Activated T-helper 1 cell treated with anti-CD3 and anti-CD28 coated beads, Interleukin-12 subunit alpha, Interleukin-12 subunit beta, Interleukin-2, Interleukin-4 antibody, amounts not matched to agents 30 ng/mL and 10 ng/mL and 1 ng/mL, durations not matched to agents 14 hours and 24 hours and 36 hours (primary cell): ENCODE results near the gene ZNF609. TPM values are rescaled to one million over a fixed set of nuclear protein-coding genes. Genes with fewer than 3 reads are reported as not detected.
"Not testable (repeated sequence)": the region's sequence is repeated elsewhere in the genome, so short reads cannot be mapped to it uniquely, and the experiment has no call there.

Source experiments
- DNase-seq: peaks from one replicate; pipeline ENCODE4 v3.0.0; 2021; ENCODE audit warnings: low spot score
- H3K27ac Mint-ChIP-seq: one replicate; pipeline ENCODE4 v1.8.0; 2021; ENCODE audit warnings: mild to moderate bottlenecking, mixed read lengths
- H3K27me3 Mint-ChIP-seq: one replicate; pipeline ENCODE4 v1.8.0; 2022; ENCODE audit warnings: mild to moderate bottlenecking, moderate library complexity, mixed read lengths; ENCODE audit not compliant: insufficient read depth
- H3K36me3 Mint-ChIP-seq: one replicate; pipeline ENCODE4 v1.8.0; 2021; ENCODE audit warnings: low read depth, mixed read lengths
- H3K4me1 Mint-ChIP-seq: one replicate; pipeline ENCODE4 v1.8.0; 2021; ENCODE audit warnings: low read depth, mixed read lengths
- H3K4me3 Mint-ChIP-seq: one replicate; pipeline ENCODE4 v1.8.0; 2021; ENCODE audit warnings: mild to moderate bottlenecking, moderate library complexity, mixed read lengths
- H3K9me3 Mint-ChIP-seq: one replicate; pipeline ENCODE4 v1.8.0; 2021; ENCODE audit warnings: mixed read lengths
- intact Hi-C: fragments of 100-400 bp; cut with micrococcal nuclease; formaldehyde crosslinking; loops from one replicate; pipeline ENCODE4 v1.15.1; 2024
- total RNA-seq: library from RNA; stranded (reverse); gene quantifications from 2 replicates; pipeline ENCODE4 v1.2.3, GENCODE V29; 2022

ZNF609 gene
- total RNA-seq, 1 donor from 2014 or later, result 65.4 TPM

DNA sequence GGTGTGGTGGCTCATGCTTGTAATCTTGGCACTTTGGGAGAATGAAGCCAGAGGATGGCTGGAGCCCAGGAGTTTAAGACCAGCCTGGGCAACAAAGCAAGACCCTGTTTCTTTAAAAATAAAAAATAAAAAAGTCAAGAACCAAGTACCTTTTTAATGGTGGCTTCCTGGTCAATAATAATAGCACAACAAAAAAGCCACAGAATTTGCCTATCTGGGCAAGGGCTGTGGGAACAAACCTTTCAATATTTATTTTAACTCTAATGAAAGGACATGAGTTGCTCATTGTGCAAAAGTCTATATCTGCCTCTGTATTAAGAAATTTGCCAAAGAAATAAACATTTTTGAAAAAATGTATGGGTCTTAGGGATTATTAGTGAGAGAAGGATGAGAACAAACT lies 2.1 kb downstream of the ZNF609 start:
- no peak overlapping the region for H3K27ac Mint-ChIP-seq

GRCh38 chr15:64464276-64465005 lies 4.1 kb downstream of the ZNF609 start:
- peaks cover 71% of the 10 kb centered on the region for H3K4me1 Mint-ChIP-seq
- peak overlapping the region; percentile 2 for H3K4me3 Mint-ChIP-seq
- intact Hi-C loops, result loop anchor here (5.0 to 10.0 kb wide), 4 partner anchors 38 to 960 kb away; partner anchors contain the start of genes CIAO2A, SNX1 and USP3
- DNase-seq, result no peak
- H3K36me3 Mint-ChIP-seq, result peaks cover 26% of the 10 kb centered on the region
- H3K27ac Mint-ChIP-seq, result peak overlapping the region; percentile 73
- H3K27me3 Mint-ChIP-seq, result peaks cover 1% of the 10 kb centered on the region
- no peaks in the 10 kb centered on the region for H3K9me3 Mint-ChIP-seq

More for the DNA sequence above, 2.1 kb downstream of the ZNF609 start:
- intact Hi-C loops, result loop anchor here (5.0 to 10.0 kb wide), 4 partner anchors 40 to 958 kb away; partner anchors contain the start of genes CIAO2A, SNX1 and USP3
- H3K27me3 Mint-ChIP-seq, result peaks cover 1% of the 10 kb centered on the region
- DNase-seq, result no peak
- peaks cover 65% of the 10 kb centered on the region for H3K4me1 Mint-ChIP-seq
- H3K9me3 Mint-ChIP-seq, result no peaks in the 10 kb centered on the region
- H3K36me3 Mint-ChIP-seq, result peaks cover 18% of the 10 kb centered on the region
- peak overlapping the region; percentile 88 for H3K4me3 Mint-ChIP-seq

DNA sequence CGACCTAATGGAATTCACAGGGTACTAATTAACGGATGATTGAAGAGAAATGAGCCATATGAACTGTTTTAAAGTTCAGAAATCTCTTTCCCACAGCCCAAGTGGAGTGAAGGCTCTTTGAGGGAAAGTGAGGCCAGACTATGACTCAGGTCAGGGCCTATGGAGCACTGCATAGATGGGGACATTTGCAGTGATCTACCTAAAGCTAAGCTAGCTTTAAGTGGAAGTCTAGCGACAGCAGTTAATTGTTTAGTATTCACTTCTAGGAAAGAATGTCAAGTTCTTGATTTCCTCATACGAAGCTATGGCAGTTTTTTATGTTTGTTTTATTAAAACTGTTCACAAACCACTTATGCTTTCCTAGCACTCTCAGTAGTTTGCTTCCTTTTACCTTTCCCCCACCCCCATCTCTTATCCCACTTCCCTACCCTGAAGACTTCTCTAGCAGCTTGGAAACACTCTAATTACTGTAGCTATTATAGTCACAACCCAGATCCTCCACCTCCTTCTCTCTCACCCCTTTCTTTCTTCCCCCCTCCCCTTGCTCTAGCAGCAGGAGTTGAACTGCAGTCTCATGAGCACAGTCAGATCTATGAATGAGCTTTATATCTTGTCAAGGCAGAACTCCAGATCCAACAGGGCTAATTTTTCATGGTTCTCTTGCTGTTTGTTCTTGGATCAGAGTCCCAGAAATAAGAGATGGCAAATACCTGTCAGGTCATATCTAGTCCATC lies 6.2 kb downstream of the ZNF609 start:
- Mint-ChIP-seq H3K36me3 (peaks cover 23% of the 10 kb centered on the region), H3K27me3 (no peaks in the 10 kb centered on the region), H3K4me3 (no peak overlapping the region), H3K9me3 (no peaks in the 10 kb centered on the region), H3K27ac (peak overlapping the region; percentile 54), H3K4me1 (peaks cover 57% of the 10 kb centered on the region)
- DNase-seq, result no peak
- intact Hi-C loops, result loop anchor here (10.0 kb wide), 2 partner anchors 372 to 962 kb away; partner anchors contain the start of genes CIAO2A, SNX1 and USP3

- intact Hi-C loops, result no loop called here
- Mint-ChIP-seq H3K36me3 (peaks cover 16% of the 10 kb centered on the region), H3K9me3 (no peaks in the 10 kb centered on the region), H3K4me3 (no peak overlapping the region), H3K27ac (no peak overlapping the region), H3K4me1 (peaks cover 28% of the 10 kb centered on the region), H3K27me3 (no peaks in the 10 kb centered on the region)
- no peak for DNase-seq
These were observed 11.8 kb downstream of the ZNF609 start for GRCh38 chr15:64472161-64472560.

- intact Hi-C loops, result no loop called here
- no peaks in the 10 kb centered on the region for H3K9me3 Mint-ChIP-seq
- peaks cover 12% of the 10 kb centered on the region for H3K4me1 Mint-ChIP-seq
- H3K27me3 Mint-ChIP-seq, result no peaks in the 10 kb centered on the region
- no peak overlapping the region for H3K4me3 Mint-ChIP-seq
- peaks cover 8% of the 10 kb centered on the region for H3K36me3 Mint-ChIP-seq
- DNase-seq, result no peak
- no peak overlapping the region for H3K27ac Mint-ChIP-seq
These were observed 14.5 kb downstream of the ZNF609 start for GRCh38 chr15:64474846-64475245.

GRCh38 chr15:64476550-64476949 lies 16.2 kb downstream of the ZNF609 start:
- H3K27me3 Mint-ChIP-seq, result no peaks in the 10 kb centered on the region
- no peak for DNase-seq
- H3K4me3 Mint-ChIP-seq, result no peak overlapping the region
- peaks cover 12% of the 10 kb centered on the region for H3K4me1 Mint-ChIP-seq
- no peaks in the 10 kb centered on the region for H3K9me3 Mint-ChIP-seq
- no peak overlapping the region for H3K27ac Mint-ChIP-seq
- peaks cover 8% of the 10 kb centered on the region for H3K36me3 Mint-ChIP-seq
- intact Hi-C loops, result no loop called here

- Mint-ChIP-seq H3K27ac (no peak overlapping the region), H3K36me3 (peaks cover 8% of the 10 kb centered on the region), H3K9me3 (no peaks in the 10 kb centered on the region), H3K4me3 (no peak overlapping the region), H3K27me3 (no peaks in the 10 kb centered on the region), H3K4me1 (peaks cover 14% of the 10 kb centered on the region)
- DNase-seq, result no peak
- intact Hi-C loops, result no loop called here
These were observed 18.5 kb downstream of the ZNF609 start for GRCh38 chr15:64478863-64479262.

GRCh38 chr15:64480891-64481290 lies 20.5 kb downstream of the ZNF609 start:
- Mint-ChIP-seq H3K27me3 (no peaks in the 10 kb centered on the region), H3K36me3 (peaks cover 4% of the 10 kb centered on the region), H3K27ac (no peak overlapping the region)

DNA sequence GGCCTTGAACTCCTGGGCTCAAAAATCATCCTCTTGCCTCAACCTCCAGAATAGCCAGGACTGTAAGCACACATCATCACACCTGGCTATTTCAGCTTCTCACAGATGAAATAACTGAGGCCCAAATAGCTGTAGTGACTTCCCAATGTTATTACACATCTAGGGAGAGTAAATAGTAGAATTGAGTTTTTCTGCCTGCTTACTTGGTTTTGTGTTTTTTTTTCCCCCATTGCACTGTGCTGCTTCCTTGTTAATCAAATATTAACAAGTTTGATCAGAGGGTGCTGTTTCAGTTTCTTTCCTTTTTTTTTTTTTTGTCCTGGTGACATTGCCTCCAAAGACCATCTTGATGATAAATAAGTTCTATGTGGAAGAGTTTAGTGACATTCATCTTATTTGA lies 23.4 kb downstream of the ZNF609 start:
- no peak for DNase-seq
- Mint-ChIP-seq H3K9me3 (no peaks in the 10 kb centered on the region), H3K27me3 (no peaks in the 10 kb centered on the region), H3K27ac (no peak overlapping the region), H3K36me3 (peaks cover 12% of the 10 kb centered on the region), H3K4me1 (peaks cover 4% of the 10 kb centered on the region), H3K4me3 (no peak overlapping the region)
- intact Hi-C loops, result no loop called here

More at GRCh38 chr15:64480891-64481290, 20.5 kb downstream of the ZNF609 start:
- H3K4me1 Mint-ChIP-seq, result peaks cover 13% of the 10 kb centered on the region
- no peak for DNase-seq
- H3K9me3 Mint-ChIP-seq, result no peaks in the 10 kb centered on the region
- intact Hi-C loops, result no loop called here
- no peak overlapping the region for H3K4me3 Mint-ChIP-seq

DNA sequence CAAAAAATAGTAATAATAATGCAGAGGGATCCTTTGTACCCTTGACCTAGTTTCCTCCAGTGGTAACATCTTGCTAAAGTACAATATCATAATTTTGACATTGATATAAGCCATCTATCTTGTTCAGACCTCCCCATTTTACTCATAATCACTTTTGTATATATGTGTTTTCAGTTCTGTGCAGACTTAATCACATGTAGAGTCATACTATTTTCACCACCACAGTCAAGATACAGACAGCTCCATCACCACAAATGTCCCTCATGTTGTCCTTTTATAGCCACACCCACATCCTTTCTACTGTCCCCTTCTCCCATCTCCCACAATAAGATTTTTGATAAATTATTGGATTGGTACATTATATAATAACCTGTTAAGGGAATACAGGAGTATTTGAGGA lies 25.4 kb downstream of the ZNF609 start:
- Mint-ChIP-seq H3K36me3 (peaks cover 15% of the 10 kb centered on the region), H3K9me3 (no peaks in the 10 kb centered on the region), H3K27ac (no peak overlapping the region), H3K4me3 (no peak overlapping the region), H3K4me1 (peaks cover 8% of the 10 kb centered on the region), H3K27me3 (no peaks in the 10 kb centered on the region)
- intact Hi-C loops, result no loop called here
- no peak for DNase-seq

- no peaks in the 10 kb centered on the region for H3K27me3 Mint-ChIP-seq
- intact Hi-C loops, result no loop called here
- DNase-seq, result no peak
- H3K4me1 Mint-ChIP-seq, result peaks cover 7% of the 10 kb centered on the region
- no peaks in the 10 kb centered on the region for H3K9me3 Mint-ChIP-seq
- H3K36me3 Mint-ChIP-seq, result peaks cover 22% of the 10 kb centered on the region
- no peak overlapping the region for H3K4me3 Mint-ChIP-seq
- no peak overlapping the region for H3K27ac Mint-ChIP-seq
These were observed 30.4 kb downstream of the ZNF609 start for GRCh38 chr15:64490598-64491259.

DNA sequence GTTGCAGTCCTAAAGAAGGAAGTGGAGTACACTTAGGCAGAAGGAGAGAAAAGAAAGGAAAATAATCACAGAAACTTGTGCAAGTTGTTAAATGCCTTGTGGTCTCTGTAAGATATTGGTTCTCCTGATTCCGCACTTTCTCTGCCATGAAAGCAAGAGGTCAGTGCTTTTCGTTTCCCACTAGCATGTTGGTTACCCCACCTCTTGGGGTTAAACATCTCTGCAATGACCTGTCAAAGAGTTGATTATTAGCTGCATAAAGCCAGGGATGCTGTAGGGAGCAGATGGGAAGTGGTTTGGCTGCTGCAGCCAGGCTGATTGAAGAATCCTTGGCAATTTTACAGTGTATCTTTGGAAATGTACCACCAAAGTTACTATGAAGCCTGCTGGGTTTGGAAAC lies 33.3 kb downstream of the ZNF609 start:
- peaks cover 13% of the 10 kb centered on the region for H3K4me1 Mint-ChIP-seq
- H3K27me3 Mint-ChIP-seq, result no peaks in the 10 kb centered on the region
- no peak overlapping the region for H3K4me3 Mint-ChIP-seq
- H3K27ac Mint-ChIP-seq, result no peak overlapping the region
- DNase-seq, result no peak
- intact Hi-C loops, result no loop called here
- peaks cover 20% of the 10 kb centered on the region for H3K36me3 Mint-ChIP-seq
- H3K9me3 Mint-ChIP-seq, result no peaks in the 10 kb centered on the region

DNA sequence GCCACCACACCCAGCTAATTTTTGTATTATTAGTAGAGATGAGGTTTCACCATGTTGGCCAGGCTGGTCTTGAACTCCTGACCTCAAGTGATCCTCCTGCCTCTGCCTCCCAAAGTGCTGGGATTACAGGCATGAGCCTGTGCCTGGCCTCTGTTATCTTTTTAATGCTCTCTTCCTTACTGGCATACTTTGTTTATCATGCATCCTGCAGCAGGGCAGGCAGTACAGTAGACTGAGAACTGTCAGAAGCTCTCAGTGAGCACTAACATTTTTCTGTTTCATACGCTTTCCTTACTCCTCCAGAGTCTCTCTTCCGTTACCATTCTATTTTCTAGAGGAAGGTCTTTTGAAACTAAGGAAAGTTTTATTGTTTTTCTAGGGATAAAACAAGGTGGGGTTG lies 35.6 kb downstream of the ZNF609 start:
- H3K4me3 Mint-ChIP-seq, H3K9me3 Mint-ChIP-seq, DNase-seq, H3K27me3 Mint-ChIP-seq, intact Hi-C loops, H3K4me1 Mint-ChIP-seq, H3K27ac Mint-ChIP-seq: not testable (repeated sequence)
- H3K36me3 Mint-ChIP-seq, result peaks cover 28% of the 10 kb centered on the region
